AG08395 (cell line): Measurements from ENCODE around the gene TMEM106C.

Experiments used
- DNase-seq: peaks from one replicate; pipeline ENCODE4 v3.0.0; 2012; ENCODE audit warnings: mixed read lengths, low spot score

The TMEM106C gene

DNA sequence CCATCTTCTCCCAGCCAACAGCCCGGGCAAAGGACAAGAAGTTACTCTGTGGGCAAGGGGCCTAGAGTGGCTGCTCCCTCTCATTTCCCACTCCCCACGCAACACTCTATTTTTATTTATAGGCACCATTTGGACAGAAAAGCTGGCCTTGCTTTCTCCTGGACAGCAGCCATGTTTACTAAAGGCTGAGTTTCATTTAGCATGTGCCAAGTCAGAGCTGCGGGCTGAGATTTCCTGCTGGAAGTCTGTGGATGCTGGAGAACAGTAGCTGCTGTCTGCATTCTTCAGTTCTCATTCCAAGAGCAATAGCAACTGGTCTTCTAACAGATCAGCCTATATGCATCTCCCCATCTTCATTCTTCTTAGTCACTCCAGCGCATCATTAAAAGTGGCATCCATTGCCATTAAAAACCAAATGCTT, 32.6 kb downstream of the TMEM106C start:
- DNase-seq = peak; percentile 58

DNA sequence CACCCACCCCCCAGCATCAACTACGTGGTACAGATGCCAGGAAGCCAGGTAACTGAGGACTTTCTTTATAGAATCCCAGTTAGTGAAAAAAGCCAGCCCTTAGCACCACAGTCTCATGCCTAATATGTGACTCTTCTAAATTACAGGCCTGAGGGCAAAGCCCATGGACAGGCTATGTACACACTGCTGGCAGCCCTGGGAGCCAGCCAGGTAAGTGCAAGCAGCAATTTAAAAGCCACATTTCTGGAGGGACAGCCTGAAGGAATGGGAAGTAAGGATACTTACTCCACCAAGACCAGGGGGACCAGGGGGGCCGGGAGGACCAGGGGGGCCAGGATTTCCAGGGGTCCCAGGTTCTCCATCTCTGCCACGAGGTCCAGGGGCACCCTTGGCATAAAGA, 33.9 kb downstream of the TMEM106C start:
- no peak for DNase-seq

DNA sequence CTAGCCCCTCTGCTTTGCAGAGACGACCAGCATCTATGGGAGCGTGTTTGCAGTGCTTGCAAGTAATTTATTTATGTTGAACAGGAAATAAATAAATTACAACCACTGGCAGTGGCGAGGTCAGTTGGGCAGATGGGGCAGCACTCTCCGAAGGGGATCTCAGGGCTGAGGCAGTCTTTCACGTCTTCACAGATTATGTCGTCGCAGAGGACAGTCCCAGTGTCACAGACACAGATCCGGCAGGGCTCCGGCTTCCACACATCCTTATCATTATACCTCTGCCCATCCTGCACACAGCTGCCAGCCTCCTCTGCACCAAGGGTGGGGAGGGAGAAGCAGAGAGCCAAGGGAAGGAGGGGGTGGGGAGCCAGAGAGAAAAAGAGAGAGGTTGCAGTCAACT, 36.4 kb downstream of the TMEM106C start:
- DNase-seq = no peak

DNA sequence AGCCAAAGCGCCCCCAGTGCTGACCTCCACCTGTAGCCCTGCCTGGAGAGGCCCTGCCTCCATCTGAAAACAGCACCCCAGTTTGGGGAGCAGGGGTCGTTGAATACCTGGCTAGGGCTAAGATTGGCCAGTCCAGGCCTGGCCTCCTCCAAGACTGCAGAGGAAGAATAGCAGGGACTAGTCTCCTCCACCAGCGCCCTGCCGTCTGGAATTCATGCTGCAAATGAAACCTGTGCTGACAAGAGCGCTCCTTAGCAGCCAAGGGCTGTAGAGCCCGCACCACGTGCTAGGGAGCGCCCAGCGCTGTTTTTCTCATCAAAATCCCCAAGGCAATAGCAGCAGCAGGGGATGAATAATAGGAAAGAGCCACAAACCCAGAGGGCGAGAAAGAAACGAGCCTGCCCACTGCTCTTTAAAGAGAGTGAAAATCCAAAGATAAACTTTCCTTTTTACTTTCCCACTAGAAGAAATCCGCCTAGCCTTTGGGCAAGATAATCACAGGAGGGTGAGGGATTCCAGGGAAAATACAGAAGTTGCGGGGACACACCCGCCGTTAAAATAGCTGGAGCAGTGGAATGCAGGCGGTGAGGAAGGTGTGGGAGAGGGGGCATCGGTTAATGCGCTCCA, 37.6 kb downstream of the TMEM106C start:
- peak; percentile 79 for DNase-seq

DNA sequence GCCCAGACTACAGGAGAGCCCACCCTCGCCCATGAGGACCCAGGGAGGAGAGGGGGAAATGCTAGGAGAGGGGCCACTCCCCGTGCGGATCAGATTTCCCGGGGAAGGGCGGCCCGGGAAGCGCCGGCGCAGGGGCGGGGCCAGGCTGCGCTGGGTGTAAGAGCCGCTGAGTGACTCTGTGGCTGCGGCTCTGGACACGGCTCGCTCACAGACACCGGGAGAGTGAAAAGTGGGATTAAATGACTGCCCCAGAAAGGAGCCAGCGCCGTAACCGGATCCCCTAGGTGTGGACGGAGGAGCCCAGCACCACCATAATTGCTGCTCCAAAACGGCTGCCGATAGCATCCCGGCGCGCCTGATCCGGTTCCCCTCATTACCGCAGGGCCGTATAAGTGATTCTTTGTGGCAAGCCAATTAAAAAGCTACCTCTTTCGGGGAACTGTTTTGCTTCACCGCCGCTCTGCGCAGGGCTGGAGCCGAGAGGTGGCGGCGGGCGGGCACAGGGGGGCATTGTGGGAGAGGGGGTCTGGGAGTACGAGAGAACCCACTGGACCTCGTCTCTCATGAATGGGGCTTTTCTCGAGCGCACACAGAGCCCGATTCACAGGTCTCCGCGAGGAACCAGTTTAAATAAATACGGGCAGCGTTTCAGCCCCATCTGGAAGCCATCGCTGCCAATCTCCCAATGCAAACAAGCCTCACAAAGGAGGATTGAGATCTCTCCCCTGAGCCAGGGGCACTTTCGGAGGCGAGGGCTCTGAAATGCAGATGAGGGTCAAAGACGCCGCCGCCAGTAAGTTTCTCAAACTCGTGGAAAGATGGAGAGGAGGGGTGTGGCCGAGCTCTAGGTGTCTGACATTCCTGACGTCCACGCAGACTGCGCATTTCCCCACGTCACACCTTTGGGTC, 38.4 kb downstream of the TMEM106C start:
- DNase-seq = peak; percentile 71

DNA sequence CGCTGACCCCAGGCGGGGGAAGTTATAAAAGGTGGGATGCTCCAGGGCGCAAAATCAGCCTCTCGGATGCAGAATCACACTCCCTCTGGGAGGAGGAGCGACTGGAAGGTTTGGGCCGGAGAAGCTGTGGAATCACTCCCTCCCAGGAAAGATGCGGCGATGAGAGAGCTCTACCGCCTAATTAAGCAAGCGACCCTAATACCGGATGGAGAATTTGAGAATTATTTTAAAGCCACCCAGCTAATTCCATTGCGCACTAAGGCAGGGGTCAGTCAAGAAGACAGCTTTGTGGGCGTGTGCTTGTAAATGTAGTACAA, 39.0 kb downstream of the TMEM106C start:
- no peak for DNase-seq

DNA sequence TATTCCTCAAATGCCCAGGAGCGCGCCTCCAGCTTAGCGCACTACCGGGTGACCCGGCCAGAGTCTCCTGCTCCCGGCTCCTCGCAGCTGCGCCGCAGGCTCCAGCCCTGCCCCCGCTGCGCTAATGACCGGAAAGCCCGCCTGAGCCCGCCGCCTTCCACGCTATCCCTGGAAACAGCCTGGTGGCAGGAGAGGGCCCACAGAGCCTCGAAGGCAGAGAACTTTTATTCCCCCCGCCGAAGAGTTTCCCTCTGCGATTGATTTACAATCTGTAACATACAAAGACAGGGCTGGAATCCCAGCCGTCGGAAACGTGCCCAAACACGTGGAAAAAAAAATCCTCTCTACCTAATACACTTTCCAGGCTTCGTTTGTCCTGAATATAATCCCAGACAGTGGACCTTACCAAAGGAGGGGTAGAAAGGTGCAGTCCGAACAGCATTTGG, 39.4 kb downstream of the TMEM106C start:
- peak; percentile 43 for DNase-seq

DNA sequence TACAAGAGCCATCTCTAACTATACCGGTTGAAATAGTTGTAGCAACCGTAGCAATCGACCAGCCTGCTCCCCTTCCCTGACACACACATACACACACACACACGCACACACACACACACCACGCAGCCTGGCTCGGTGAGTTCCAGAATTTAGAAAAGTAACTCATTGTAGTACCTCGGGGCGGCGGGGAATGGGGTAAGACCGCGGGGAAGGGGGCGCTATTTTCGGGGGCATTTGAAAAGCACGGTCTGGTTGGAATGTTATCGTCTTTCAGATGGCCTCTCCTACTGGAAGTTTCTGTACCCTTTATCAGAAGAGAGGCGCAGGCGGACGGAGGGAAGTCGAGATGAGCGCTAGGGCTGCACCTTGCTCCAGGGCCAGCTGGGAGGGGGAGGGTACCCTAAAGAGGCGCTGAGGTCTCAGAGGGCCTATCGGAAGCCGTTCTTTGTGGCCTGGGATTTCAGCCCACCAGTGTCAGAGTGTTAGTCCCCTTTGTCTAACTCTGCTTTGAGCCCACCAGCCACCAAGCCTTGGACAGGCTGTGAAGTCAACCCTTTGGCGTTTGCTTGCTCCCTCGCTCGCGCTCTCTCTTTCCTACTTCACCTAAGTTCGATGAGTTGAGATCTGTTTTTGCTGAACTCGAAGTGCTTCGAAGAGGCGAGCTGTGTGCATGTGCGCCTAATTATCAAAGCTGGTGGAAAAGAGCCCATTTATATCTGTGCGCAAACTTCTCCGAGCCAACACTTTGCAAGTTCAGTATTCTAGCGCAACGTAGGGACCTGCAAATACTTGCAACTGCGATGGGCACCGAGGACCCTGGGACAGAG, 40.0 kb downstream of the TMEM106C start:
- DNase-seq = no peak

DNA sequence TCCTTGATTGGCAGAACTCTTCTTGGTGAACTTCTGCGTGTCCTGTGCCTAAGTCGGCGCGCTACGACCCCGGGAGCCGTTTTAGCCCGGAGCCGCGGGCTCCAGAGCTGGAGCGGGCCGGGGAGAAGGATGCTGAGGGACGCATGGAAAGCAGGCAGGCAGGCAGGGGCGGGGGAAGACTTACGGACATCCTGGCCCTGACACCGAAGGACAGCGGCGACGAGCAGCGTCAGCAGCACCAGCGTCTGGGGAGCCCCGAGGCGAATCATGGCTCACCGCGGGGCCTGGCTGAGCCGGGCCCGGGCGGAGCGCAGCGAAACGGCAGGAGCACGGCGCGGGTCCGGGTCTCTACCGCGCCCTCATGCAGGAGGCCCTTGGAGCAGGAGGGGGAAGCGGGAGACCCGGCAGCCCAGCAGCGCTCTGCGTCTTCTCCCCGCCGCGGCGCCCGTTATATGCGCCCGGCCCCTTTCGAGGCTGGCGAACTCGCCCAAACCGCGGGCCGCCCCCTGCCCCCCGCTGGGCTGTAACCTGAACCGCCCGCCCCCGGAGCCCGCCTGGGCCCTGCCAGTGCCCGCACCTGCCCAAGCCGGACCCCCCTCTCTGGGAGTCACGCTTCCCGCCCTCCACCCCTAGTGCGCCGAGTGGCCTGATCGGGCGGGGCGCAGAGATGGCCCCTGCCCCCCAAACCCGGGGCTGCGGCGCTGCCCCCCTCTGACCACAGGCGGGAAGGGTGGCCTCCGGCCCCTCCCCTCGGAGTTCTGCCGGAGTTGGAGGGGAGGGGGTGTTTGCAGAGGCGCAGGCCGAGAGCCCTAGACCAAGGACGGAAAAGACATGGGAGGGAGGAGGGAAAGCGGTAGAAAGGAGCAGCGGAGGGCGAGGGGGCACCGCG, 40.9 kb downstream of the TMEM106C start, which contains the start of gene COL2A1:
Gene COL2A1 (minus strand): TSS at position 424 of the 889 bp plus-strand sequence. CDS start 155 bp downstream, at position 269.
- peak; percentile 41 for DNase-seq

DNA sequence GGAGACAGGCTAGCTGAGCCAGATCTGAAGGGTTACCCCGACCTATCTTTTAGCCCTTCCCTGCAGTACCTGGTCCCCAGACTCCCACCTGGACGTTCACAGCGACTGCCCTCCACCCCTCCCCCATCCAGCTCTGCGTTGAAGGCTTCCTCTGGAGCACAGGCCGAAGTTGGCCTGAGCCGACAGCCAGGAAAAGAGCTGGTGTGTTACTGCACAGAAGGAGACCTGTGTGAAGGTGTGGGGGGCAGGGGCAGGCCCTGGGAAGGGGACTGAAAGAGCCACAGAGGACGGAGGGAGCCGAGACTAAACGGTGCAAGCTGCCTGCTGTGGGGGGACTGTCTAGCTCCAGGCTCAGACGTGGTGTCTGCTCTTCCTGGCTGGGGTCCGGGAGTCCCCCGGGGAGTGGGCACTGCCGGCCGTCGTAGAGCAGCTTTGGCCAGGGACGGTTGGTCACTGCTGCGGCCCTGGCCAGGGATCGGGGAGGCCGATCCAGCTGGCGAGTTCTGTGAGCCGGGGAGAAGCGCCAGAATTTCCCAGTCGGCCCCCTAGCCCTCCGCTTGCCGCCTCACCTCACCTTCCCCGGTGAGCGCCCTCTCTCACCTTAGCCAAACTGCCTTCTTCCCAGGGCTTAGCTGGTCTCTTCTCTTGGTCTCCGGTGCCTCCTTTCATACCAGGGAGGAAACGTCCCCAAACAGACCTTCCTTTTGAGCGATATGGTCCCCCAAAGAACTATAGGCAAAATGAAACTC, 41.8 kb downstream of the TMEM106C start:
- no peak for DNase-seq

DNA sequence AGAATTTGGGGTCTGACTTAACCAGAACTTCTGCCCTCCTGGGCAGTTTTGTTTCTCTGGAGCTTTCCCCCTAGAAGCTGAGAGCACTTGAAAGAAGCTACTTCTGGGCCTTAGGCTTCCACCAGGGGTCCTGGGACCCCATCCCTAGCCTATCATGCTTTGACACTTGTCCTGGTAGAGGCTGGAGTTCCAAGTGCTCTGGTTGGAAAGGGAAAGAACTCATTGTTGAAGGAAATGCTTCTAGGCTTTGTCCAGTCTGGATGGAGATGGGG, 42.3 kb downstream of the TMEM106C start:
- DNase-seq = no peak

DNA sequence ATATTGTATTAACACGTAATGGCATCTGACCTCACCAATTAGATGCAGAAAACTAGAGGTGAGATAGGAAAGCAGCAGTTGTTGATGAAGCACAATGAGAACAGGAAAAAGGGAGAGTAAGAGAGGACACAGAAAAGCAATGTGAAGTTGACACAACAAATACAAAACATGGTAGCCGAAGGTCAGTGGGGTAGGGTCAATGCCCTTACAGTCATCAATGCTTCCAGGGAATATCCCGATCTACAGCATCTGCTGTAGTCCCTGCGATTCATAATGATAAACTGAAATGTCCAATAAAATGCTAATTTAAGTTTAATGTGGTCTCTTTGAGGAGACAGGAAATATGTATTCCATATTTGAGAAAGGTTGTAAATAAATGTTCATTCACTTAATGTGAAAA, 43.8 kb downstream of the TMEM106C start:
- no peak for DNase-seq

DNA sequence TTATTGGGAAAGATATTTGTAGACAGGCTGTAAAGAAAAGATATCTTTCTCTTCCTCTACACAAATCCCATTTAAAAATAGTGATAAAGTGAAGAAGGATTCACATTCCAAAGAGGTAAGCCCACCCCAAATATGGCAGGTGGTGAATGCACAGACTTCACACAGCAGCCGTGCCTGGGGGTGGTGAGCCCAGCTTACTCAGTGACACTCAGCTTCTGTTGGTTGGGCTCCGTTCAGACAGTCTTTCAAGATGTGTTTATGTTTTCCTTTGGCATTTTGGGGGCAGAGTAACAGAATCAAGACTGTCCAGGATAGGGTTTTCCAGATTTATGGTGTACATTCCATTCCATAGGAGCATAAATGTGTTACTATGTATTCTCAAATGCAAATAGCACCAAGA, 45.0 kb downstream of the TMEM106C start:
- DNase-seq = no peak

DNA sequence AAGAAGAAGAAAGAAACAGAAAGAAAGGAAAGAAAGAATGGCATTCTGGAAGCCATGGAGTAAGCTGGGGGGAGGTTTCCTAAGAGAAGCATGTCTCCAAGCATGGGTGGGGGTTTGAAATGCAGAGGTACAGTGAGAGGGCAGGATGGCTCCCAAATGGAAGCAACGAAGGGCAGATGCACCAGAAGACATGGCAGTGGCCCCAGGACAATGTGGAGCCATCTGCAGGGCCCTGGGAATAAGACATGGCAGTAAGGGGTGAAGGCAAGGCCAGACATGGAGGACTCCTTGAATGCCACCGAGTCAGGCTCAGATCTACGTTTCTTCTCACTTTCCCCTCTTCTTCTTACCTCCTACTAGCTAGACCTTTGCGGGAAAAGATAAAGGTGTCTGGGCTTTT, 45.6 kb downstream of the TMEM106C start:
- no peak for DNase-seq

DNA sequence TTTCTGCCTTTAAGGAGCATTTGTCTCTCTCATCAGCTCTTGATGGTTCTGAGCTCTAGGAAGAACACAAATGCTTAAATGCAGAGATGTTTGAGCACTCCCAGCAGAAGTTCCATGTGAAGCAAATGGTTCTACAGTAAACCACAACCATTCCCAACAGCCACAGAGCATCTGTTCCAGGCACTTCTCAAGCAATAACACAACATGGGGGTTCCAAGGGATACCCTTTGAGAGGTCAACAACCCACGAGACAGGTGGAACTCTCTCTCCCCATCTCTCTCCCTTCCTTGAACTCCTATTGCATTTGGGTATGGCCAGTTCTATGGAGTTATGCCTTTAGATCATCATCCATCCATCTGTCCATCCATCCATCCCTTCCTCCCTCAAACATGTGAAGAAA, 46.1 kb downstream of the TMEM106C start:
- no peak for DNase-seq

DNA sequence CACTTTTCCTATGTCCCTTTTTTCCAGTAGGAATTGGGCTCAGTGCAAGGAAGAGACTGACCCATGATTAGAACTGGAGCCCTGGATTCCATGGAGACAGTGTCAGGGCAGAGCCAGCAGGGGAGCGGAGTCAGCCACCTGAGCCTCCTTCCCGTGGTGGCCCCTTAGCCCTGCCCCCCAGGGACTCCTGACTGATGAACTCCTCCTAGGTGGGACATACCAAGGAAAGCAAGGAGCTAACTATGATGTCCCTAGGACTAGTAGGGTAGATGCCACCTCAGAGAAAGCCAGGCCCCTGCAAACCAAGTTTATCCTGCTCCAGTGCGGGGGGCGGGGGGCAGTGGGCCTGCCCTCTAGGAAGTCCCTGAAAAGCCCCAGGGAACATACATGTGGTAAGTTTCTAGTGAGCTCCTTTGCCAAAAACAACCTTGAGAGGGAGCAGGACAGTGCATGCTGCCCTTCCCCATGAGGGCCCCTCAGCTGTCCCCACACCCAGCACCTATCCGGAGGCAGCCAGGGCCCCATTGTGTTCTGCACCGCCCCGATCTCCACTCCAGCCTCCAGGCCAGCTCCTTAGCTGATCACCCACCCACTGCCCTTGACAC, 47.1 kb downstream of the TMEM106C start:
- no peak for DNase-seq

DNA sequence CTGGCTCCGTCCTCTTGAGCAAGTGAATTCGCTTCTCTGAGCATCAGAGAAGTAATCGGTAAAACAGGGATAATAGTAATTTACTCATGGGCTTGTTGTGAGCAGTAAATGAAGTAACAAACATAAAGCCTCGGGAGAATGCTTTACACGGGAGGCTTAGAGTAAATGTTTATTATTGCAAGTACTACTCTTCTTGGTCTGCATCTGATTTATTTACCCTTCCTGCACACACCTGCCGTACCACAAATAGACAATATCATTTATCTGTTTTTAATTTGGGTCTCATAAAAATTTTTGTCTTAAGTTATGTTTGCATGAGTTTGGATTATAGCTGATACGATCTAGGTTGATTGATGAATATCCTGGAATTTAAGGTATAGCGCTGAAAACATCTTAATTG, 48.7 kb downstream of the TMEM106C start:
- DNase-seq = no peak

DNA sequence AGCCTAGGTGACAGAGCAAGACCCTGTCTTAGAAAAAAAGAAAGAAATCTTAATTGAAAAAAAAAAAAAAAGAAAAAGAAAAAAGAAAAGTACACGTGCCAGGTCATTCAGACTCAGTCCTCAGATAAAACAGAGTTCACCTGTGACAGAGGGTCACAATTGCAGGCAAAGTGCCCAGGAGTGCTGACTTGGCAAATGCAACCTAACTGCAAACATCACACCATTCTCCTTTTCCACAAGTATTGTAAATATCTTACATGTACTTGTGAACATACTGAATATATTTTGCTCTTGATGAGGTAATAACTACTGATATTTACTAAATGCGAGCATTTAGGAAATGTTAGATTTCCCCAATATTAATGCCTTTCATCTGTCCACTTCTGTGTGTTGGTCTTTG, 49.9 kb downstream of the TMEM106C start:
- no peak for DNase-seq

DNA sequence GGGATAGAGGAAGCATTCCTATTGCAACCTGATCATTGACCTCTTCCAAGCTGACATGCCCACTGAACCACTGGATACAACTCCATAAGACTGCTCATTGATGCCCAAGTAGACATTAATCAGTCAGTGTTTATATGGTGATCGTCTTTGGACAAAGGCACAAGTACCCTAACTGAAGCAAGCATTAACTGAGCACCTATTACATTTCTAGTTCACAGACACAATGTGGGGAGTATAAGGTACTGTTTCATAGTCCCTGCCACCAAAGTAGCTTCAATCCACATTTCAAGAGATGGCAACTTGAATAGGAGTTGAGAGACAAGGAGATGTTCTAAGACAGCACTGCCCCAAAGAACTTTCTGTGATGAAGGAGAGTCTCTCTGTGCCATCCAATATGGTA, 51.7 kb downstream of the TMEM106C start:
- DNase-seq = no peak

DNA sequence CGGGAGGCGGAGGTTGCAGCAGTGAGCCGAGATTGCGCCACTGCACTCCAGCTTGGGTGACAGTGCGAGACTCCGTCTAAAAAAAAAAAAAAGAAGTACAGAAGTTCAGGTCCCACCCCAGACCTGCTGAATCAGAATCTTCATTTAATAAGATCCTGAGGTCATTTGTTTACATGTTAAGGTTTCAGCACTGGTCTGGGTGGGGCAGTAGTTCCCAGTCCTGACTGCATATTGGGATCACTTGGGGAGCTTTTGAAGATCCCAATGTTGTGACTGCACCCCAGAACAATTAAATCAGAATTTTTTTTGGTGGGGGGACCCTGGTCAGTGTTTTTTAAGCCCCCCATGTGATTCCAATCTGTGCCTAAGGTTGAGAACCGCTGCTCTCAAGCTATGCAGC, 52.6 kb downstream of the TMEM106C start:
- DNase-seq = no peak
